K562 (cell line): ENCODE data around the gene AMER3. TPM values are rescaled to one million over a fixed set of nuclear protein-coding genes. Genes with fewer than 3 reads are reported as not detected.

Source experiments
- ATF4 ChIP-seq: fragments of 450-650 bp; formaldehyde crosslinking; IDR thresholded peaks from 2 replicates; pipeline ENCODE4 v1.4.0; 2022; ENCODE audit warnings: mild to moderate bottlenecking, moderate library complexity
- CBFA2T2 ChIP-seq: fragments of 450-650 bp; conservative IDR thresholded peaks from 2 replicates; pipeline ENCODE4 v1.6.1; 2017; ENCODE audit warnings: mild to moderate bottlenecking
- GTF2F1 ChIP-seq: IDR thresholded peaks from 2 replicates; pipeline ENCODE4 v1.6.1; 2011; ENCODE audit warnings: low read depth, low read length, improper control_type of control experiment
- MEF2D ChIP-seq: conservative IDR thresholded peaks from 2 replicates; pipeline ENCODE4 v1.6.1; 2016; ENCODE audit warnings: low read depth, missing genetic modification characterization, missing compliant biosample characterization
- MYC ChIP-seq, 2 experiments: fragments of 250-450 bp in 1 of 2; sonication (Bioruptor Pico) in 1 of 2; IDR thresholded peaks; 2 replicates each; pipeline versions ENCODE4 v1.5.1 to v1.6.1; 2012 to 2021; ENCODE audit warnings: low read depth in 2 of 2, borderline replicate concordance in 1 of 2, improper control_type of control experiment in 1 of 2, low read length in 1 of 2, mild to moderate bottlenecking in 1 of 2, moderate library complexity in 1 of 2
- NR2C2 ChIP-seq, 2 experiments: fragments of 200-800 bp in 1 of 2; sonication (Bioruptor generic) in 1 of 2; sonication (generic) in 1 of 2; formaldehyde crosslinking in 1 of 2; IDR thresholded peaks; 2 replicates each; pipeline versions ENCODE4 v1.6.1 to v1.8.0; 2016 to 2022; ENCODE audit warnings: mild to moderate bottlenecking in 1 of 2, missing compliant biosample characterization in 1 of 2, missing genetic modification characterization in 1 of 2, missing genetic modification reagents in 1 of 2
- PURB ChIP-seq: sonication (generic); formaldehyde crosslinking; IDR thresholded peaks from 2 replicates; pipeline ENCODE4 v1.9.0; 2021; ENCODE audit warnings: low read depth, mild to moderate bottlenecking, missing genetic modification reagents
- RCOR1 ChIP-seq, 2 experiments: IDR thresholded peaks; 2 replicates each; pipeline ENCODE4 v1.6.1; 2012; ENCODE audit warnings: low read depth in 2 of 2, low read length in 2 of 2, borderline replicate concordance in 1 of 2, improper control_type of control experiment in 1 of 2
- SMAD4 ChIP-seq: fragments of 250-450 bp; sonication (Bioruptor Pico); conservative IDR thresholded peaks from 2 replicates; pipeline ENCODE4 v1.8.0; 2021; ENCODE audit warnings: inconsistent platforms, mild to moderate bottlenecking, moderate library complexity
- SMARCA5 ChIP-seq: fragments of 450-650 bp; IDR thresholded peaks from 2 replicates; pipeline ENCODE4 v1.6.1; 2016
- SNRNP70 ChIP-seq: fragments of 200-400 bp; formaldehyde crosslinking; optimal IDR thresholded peaks from 2 replicates; pipeline ENCODE3; 2017; ENCODE audit warnings: low read depth, low read length
- STAT5A ChIP-seq: IDR thresholded peaks from 2 replicates; pipeline ENCODE4 v1.6.1; 2012; ENCODE audit warnings: low read length, inconsistent platforms, borderline replicate concordance
- SUPT5H ChIP-seq: fragments of 450-650 bp; IDR thresholded peaks from 2 replicates; pipeline ENCODE4 v1.6.1; 2016
- TEAD1 ChIP-seq, 2 experiments: fragments of 450-650 bp in 1 of 2; sonication (generic) in 1 of 2; formaldehyde crosslinking; IDR thresholded peaks; 2 replicates each; pipeline versions ENCODE4 v1.4.0 to v1.8.0; 2020 to 2022; ENCODE audit warnings: mild to moderate bottlenecking in 2 of 2, missing genetic modification reagents in 1 of 2
- TOE1 ChIP-seq, 2 experiments: fragments of 450-650 bp in 1 of 2; sonication (generic) in 1 of 2; formaldehyde crosslinking in 1 of 2; IDR thresholded peaks; 2 replicates each; pipeline versions ENCODE4 v1.7.1 to v1.8.0; 2016 to 2022; ENCODE audit warnings: borderline replicate concordance in 2 of 2, mild to moderate bottlenecking in 2 of 2, antibody characterized with exemption in 1 of 2, inconsistent platforms in 1 of 2, low read depth in 1 of 2, missing genetic modification reagents in 1 of 2, moderate library complexity in 1 of 2
- ZBED1 ChIP-seq: IDR thresholded peaks from 2 replicates; pipeline ENCODE4 v1.6.1; 2014
- ZFP36 ChIP-seq: fragments of 150-350 bp; IDR thresholded peaks from 2 replicates; pipeline ENCODE4 v1.6.1; 2018; ENCODE audit warnings: low read length, low read depth; ENCODE audit not compliant: partially characterized antibody
- ZNF316 ChIP-seq: fragments of 450-650 bp; IDR thresholded peaks from 2 replicates; pipeline ENCODE4 v1.6.1; 2016
- polyA plus RNA-seq, 8 experiments: library from polyadenylated mRNA; depleted of rRNA in 4 of 8; stranded (reverse) in 5 of 8; unstranded in 3 of 8; fragments of >200 nt; fragmentation: Nextera tagmentation in 2 of 8; fragmentation: Illumina TruSeq in 1 of 8; extraction: Ambion mirVana in 2 of 8; extraction: Trizol in 1 of 8; gene quantifications; 2 replicates each; pipeline versions ENCODE4 v1.2.1 to v1.2.3, GENCODE V29; 2011 to 2014; ENCODE audit warnings: inconsistent platforms in 1 of 8, missing spikeins in 1 of 8
- total RNA-seq, 7 experiments: library from RNA; depleted of rRNA in 6 of 7; stranded (reverse); fragments of >200 nt in 6 of 7; fragmentation: Illumina TruSeq in 2 of 7; extraction: Trizol in 2 of 7; gene quantifications; 2 replicates each; pipeline versions ENCODE4 v1.2.1 to v1.2.3, GENCODE V29; 2011 to 2021; ENCODE audit warnings: low replicate concordance in 1 of 7
- TF ChIP-seq, protein P1 (sequence below): sonication (generic); formaldehyde crosslinking; IDR thresholded peaks from 2 replicates; pipeline ENCODE4 v1.8.0; 2022; ENCODE audit warnings: mild to moderate bottlenecking, missing genetic modification reagents
- TF ChIP-seq, protein P2 (sequence below), 2 experiments: fragments of 450-650 bp in 1 of 2; IDR thresholded peaks; 2 replicates each; pipeline ENCODE4 v1.6.1; 2011 to 2017; ENCODE audit warnings: low read depth in 2 of 2, antibody characterized with exemption in 1 of 2, borderline replicate concordance in 1 of 2, low read length in 1 of 2, mild to moderate bottlenecking in 1 of 2, mixed read lengths in 1 of 2; ENCODE audit not compliant: control insufficient read depth in 1 of 2

The AMER3 gene
- total and polyA plus RNA-seq, 9 of the 15 experiments (the other 6 are each of a cell fraction or from before 2014, with no cell fraction given): not detected

- TF ChIP-seq ATF4 (CRISPR knock-in tag) (no peak), SMAD4 (CRISPR knock-in tag) (no peak), CBFA2T2 (peak; percentile 40), SUPT5H (no peak), TEAD1 (CRISPR knock-in tag; IDR thresholded peaks at IDR 0.05) (no peak), ZFP36 (no peak), SMARCA5 (no peak), RCOR1 (IDR thresholded peaks at IDR 0.05; ENCODE audit: borderline replicate concordance in 1 of 2, low read depth in 2 of 2, low read length in 2 of 2) (no peak), ZNF316 (no peak), ZBED1 (no peak), GTF2F1 (no peak), MEF2D (tag) (no peak), NR2C2 (CRISPR knock-in tag; IDR thresholded peaks at IDR 0.05) (no peak), NR2C2 (tag; IDR thresholded peaks at IDR 0.05) (no peak), TOE1 (IDR thresholded peaks at IDR 0.05; ENCODE audit: borderline replicate concordance) (no peak), TOE1 (CRISPR knock-in tag; IDR thresholded peaks at IDR 0.05; ENCODE audit: borderline replicate concordance, low read depth) (no peak), MYC (IDR thresholded peaks at IDR 0.05; ENCODE audit: low read depth, low read length) (no peak), MYC (CRISPR knock-in tag; IDR thresholded peaks at IDR 0.05; ENCODE audit: borderline replicate concordance, low read depth) (no peak), SNRNP70 (no peak), STAT5A (peak; percentile 50; the same call in 1 of the 2 replicates), PURB (no peak)
- TF ChIP-seq, protein P1, sequence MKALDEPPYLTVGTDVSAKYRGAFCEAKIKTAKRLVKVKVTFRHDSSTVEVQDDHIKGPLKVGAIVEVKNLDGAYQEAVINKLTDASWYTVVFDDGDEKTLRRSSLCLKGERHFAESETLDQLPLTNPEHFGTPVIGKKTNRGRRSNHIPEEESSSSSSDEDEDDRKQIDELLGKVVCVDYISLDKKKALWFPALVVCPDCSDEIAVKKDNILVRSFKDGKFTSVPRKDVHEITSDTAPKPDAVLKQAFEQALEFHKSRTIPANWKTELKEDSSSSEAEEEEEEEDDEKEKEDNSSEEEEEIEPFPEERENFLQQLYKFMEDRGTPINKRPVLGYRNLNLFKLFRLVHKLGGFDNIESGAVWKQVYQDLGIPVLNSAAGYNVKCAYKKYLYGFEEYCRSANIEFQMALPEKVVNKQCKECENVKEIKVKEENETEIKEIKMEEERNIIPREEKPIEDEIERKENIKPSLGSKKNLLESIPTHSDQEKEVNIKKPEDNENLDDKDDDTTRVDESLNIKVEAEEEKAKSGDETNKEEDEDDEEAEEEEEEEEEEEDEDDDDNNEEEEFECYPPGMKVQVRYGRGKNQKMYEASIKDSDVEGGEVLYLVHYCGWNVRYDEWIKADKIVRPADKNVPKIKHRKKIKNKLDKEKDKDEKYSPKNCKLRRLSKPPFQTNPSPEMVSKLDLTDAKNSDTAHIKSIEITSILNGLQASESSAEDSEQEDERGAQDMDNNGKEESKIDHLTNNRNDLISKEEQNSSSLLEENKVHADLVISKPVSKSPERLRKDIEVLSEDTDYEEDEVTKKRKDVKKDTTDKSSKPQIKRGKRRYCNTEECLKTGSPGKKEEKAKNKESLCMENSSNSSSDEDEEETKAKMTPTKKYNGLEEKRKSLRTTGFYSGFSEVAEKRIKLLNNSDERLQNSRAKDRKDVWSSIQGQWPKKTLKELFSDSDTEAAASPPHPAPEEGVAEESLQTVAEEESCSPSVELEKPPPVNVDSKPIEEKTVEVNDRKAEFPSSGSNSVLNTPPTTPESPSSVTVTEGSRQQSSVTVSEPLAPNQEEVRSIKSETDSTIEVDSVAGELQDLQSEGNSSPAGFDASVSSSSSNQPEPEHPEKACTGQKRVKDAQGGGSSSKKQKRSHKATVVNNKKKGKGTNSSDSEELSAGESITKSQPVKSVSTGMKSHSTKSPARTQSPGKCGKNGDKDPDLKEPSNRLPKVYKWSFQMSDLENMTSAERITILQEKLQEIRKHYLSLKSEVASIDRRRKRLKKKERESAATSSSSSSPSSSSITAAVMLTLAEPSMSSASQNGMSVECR: no peak
- TF ChIP-seq, protein P2, sequence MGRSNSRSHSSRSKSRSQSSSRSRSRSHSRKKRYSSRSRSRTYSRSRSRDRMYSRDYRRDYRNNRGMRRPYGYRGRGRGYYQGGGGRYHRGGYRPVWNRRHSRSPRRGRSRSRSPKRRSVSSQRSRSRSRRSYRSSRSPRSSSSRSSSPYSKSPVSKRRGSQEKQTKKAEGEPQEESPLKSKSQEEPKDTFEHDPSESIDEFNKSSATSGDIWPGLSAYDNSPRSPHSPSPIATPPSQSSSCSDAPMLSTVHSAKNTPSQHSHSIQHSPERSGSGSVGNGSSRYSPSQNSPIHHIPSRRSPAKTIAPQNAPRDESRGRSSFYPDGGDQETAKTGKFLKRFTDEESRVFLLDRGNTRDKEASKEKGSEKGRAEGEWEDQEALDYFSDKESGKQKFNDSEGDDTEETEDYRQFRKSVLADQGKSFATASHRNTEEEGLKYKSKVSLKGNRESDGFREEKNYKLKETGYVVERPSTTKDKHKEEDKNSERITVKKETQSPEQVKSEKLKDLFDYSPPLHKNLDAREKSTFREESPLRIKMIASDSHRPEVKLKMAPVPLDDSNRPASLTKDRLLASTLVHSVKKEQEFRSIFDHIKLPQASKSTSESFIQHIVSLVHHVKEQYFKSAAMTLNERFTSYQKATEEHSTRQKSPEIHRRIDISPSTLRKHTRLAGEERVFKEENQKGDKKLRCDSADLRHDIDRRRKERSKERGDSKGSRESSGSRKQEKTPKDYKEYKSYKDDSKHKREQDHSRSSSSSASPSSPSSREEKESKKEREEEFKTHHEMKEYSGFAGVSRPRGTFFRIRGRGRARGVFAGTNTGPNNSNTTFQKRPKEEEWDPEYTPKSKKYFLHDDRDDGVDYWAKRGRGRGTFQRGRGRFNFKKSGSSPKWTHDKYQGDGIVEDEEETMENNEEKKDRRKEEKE (IDR thresholded peaks at IDR 0.05; ENCODE audit: borderline replicate concordance in 1 of 2, control insufficient read depth in 1 of 2, low read depth in 2 of 2, low read length in 1 of 2): no peak
Observed at GRCh38 chr2:130769343-130769907, 14.1 kb downstream of the AMER3 start (continued).
